Activated naive CD8-positive, alpha-beta T cell treated with anti-CD3 and anti-CD28 coated beads, Interleukin-2, amount 50 U/mL, for 24 hours (primary cell): ENCODE results near the gene FGGY.
"Not testable (repeated sequence)": the region's sequence is repeated elsewhere in the genome, so short reads cannot be mapped to it uniquely, and the experiment has no call there.

Experiments used
- ATAC-seq: fragments of 150-1000 bp; cut with Tn5 transposase; one replicate; pipeline ENCODE4 v1.10.0; 2021
- DNase-seq: peaks from one replicate; pipeline ENCODE4 v3.0.0; 2021
- H3K27ac Mint-ChIP-seq: one replicate; pipeline ENCODE4 v1.8.0; 2021; ENCODE audit warnings: mild to moderate bottlenecking, mixed read lengths
- H3K27me3 Mint-ChIP-seq: one replicate; pipeline ENCODE4 v1.8.0; 2021; ENCODE audit warnings: mixed read lengths
- H3K36me3 Mint-ChIP-seq: one replicate; pipeline ENCODE4 v1.8.0; 2021; ENCODE audit warnings: low read depth, mixed read lengths
- H3K4me1 Mint-ChIP-seq: one replicate; pipeline ENCODE4 v1.8.0; 2021; ENCODE audit warnings: mixed read lengths
- H3K4me3 Mint-ChIP-seq: one replicate; pipeline ENCODE4 v1.8.0; 2021; ENCODE audit warnings: mild to moderate bottlenecking, moderate library complexity, mixed read lengths
- H3K9me3 Mint-ChIP-seq: one replicate; pipeline ENCODE4 v1.8.0; 2021; ENCODE audit warnings: mixed read lengths

Gene FGGY

GRCh38 chr1:59596432-59596831 is 299.5 kb downstream of the FGGY start:
- DNase-seq (no peak), ATAC-seq (no peak)
- H3K9me3 Mint-ChIP-seq, result no peaks in the 10 kb centered on the region
- no peak overlapping the region for H3K27ac Mint-ChIP-seq
- H3K4me3 Mint-ChIP-seq, result no peak overlapping the region
- peaks cover 3% of the 10 kb centered on the region for H3K4me1 Mint-ChIP-seq
- H3K27me3 Mint-ChIP-seq, result no peaks in the 10 kb centered on the region
- no peaks in the 10 kb centered on the region for H3K36me3 Mint-ChIP-seq

GRCh38 chr1:59596956-59597355 is 300.1 kb downstream of the FGGY start:
- no peak for DNase-seq
- Mint-ChIP-seq H3K9me3 (no peaks in the 10 kb centered on the region), H3K27me3 (no peaks in the 10 kb centered on the region), H3K27ac (no peak overlapping the region), H3K36me3 (no peaks in the 10 kb centered on the region), H3K4me3 (no peak overlapping the region), H3K4me1 (peaks cover 3% of the 10 kb centered on the region)
- ATAC-seq, result no peak

- no peaks in the 10 kb centered on the region for H3K9me3 Mint-ChIP-seq
- no peaks in the 10 kb centered on the region for H3K36me3 Mint-ChIP-seq
- H3K27me3 Mint-ChIP-seq, result no peaks in the 10 kb centered on the region
- no peak for ATAC-seq
- DNase-seq, result no peak
- no peak overlapping the region for H3K27ac Mint-ChIP-seq
- no peak overlapping the region for H3K4me3 Mint-ChIP-seq
- peaks cover 3% of the 10 kb centered on the region for H3K4me1 Mint-ChIP-seq
These were observed 300.7 kb downstream of the FGGY start for GRCh38 chr1:59597420-59598119.

GRCh38 chr1:59598120-59598440 is 301.2 kb downstream of the FGGY start:
- Mint-ChIP-seq H3K27me3 (no peaks in the 10 kb centered on the region), H3K27ac (no peak overlapping the region), H3K9me3 (no peaks in the 10 kb centered on the region), H3K4me1 (peaks cover 3% of the 10 kb centered on the region), H3K36me3 (no peaks in the 10 kb centered on the region), H3K4me3 (no peak overlapping the region)
- DNase-seq, result no peak
- ATAC-seq, result no peak

- Mint-ChIP-seq H3K36me3 (no peaks in the 10 kb centered on the region), H3K27ac (no peak overlapping the region), H3K9me3 (no peaks in the 10 kb centered on the region), H3K4me3 (no peak overlapping the region), H3K4me1 (peaks cover 3% of the 10 kb centered on the region), H3K27me3 (no peaks in the 10 kb centered on the region)
- ATAC-seq, result no peak
- no peak for DNase-seq
These were observed 304.1 kb downstream of the FGGY start for GRCh38 chr1:59601041-59601441.

GRCh38 chr1:59601811-59602210 is 304.9 kb downstream of the FGGY start:
- Mint-ChIP-seq H3K27me3 (no peaks in the 10 kb centered on the region), H3K9me3 (no peaks in the 10 kb centered on the region), H3K4me1 (no peaks in the 10 kb centered on the region), H3K4me3 (no peak overlapping the region), H3K36me3 (no peaks in the 10 kb centered on the region), H3K27ac (no peak overlapping the region)
- ATAC-seq (no peak), DNase-seq (no peak)

GRCh38 chr1:59604191-59604590 is 307.3 kb downstream of the FGGY start:
- Mint-ChIP-seq H3K4me1 (no peaks in the 10 kb centered on the region), H3K9me3 (peaks cover 5% of the 10 kb centered on the region), H3K4me3 (no peak overlapping the region), H3K36me3 (peaks cover 16% of the 10 kb centered on the region), H3K27ac (no peak overlapping the region), H3K27me3 (no peaks in the 10 kb centered on the region)
- DNase-seq (no peak), ATAC-seq (no peak)

- H3K9me3 Mint-ChIP-seq, result peaks cover 5% of the 10 kb centered on the region
- no peak overlapping the region for H3K27ac Mint-ChIP-seq
- no peak for ATAC-seq
- DNase-seq, result no peak
- no peaks in the 10 kb centered on the region for H3K4me1 Mint-ChIP-seq
- no peak overlapping the region for H3K4me3 Mint-ChIP-seq
- no peaks in the 10 kb centered on the region for H3K27me3 Mint-ChIP-seq
- peaks cover 25% of the 10 kb centered on the region for H3K36me3 Mint-ChIP-seq
These were observed 308.3 kb downstream of the FGGY start for GRCh38 chr1:59605184-59605583.

- Mint-ChIP-seq H3K36me3 (peaks cover 25% of the 10 kb centered on the region), H3K4me3 (no peak overlapping the region), H3K27me3 (no peaks in the 10 kb centered on the region), H3K9me3 (peaks cover 5% of the 10 kb centered on the region), H3K4me1 (no peaks in the 10 kb centered on the region), H3K27ac (no peak overlapping the region)
- no peak for DNase-seq
- ATAC-seq, result no peak
These were observed 308.9 kb downstream of the FGGY start for GRCh38 chr1:59605761-59606160.

- DNase-seq (no peak), ATAC-seq (no peak)
- Mint-ChIP-seq H3K36me3 (peaks cover 25% of the 10 kb centered on the region), H3K4me1 (no peaks in the 10 kb centered on the region), H3K4me3 (no peak overlapping the region), H3K9me3 (peaks cover 9% of the 10 kb centered on the region), H3K27ac (no peak overlapping the region), H3K27me3 (no peaks in the 10 kb centered on the region)
These were observed 312.4 kb downstream of the FGGY start for GRCh38 chr1:59609245-59609644.

GRCh38 chr1:59610499-59610898 is 313.6 kb downstream of the FGGY start:
- not testable (repeated sequence) for ATAC-seq, H3K4me3 Mint-ChIP-seq, DNase-seq, H3K4me1 Mint-ChIP-seq, H3K9me3 Mint-ChIP-seq, H3K27me3 Mint-ChIP-seq, H3K27ac Mint-ChIP-seq
- peaks cover 25% of the 10 kb centered on the region for H3K36me3 Mint-ChIP-seq

GRCh38 chr1:59617434-59617833 is 320.5 kb downstream of the FGGY start:
- no peaks in the 10 kb centered on the region for H3K36me3 Mint-ChIP-seq

GRCh38 chr1:59619557-59619956 is 322.7 kb downstream of the FGGY start:
- H3K4me1 Mint-ChIP-seq, result no peaks in the 10 kb centered on the region

More at GRCh38 chr1:59617434-59617833, 320.5 kb downstream of the FGGY start:
- Mint-ChIP-seq H3K27me3 (no peaks in the 10 kb centered on the region), H3K4me3 (no peak overlapping the region), H3K4me1 (no peaks in the 10 kb centered on the region), H3K9me3 (peaks cover 4% of the 10 kb centered on the region), H3K27ac (no peak overlapping the region)
- DNase-seq (no peak), ATAC-seq (no peak)

GRCh38 chr1:59625384-59625783 is 328.5 kb downstream of the FGGY start:
- no peak overlapping the region for H3K27ac Mint-ChIP-seq
- no peaks in the 10 kb centered on the region for H3K9me3 Mint-ChIP-seq
- ATAC-seq (no peak), DNase-seq (no peak)
- H3K27me3 Mint-ChIP-seq, result no peaks in the 10 kb centered on the region
- H3K4me3 Mint-ChIP-seq, result no peak overlapping the region
- H3K4me1 Mint-ChIP-seq, result no peaks in the 10 kb centered on the region
- H3K36me3 Mint-ChIP-seq, result no peaks in the 10 kb centered on the region

More at GRCh38 chr1:59619557-59619956, 322.7 kb downstream of the FGGY start:
- H3K27ac Mint-ChIP-seq, result no peak overlapping the region
- no peaks in the 10 kb centered on the region for H3K27me3 Mint-ChIP-seq
- H3K4me3 Mint-ChIP-seq, result no peak overlapping the region
- ATAC-seq (no peak), DNase-seq (no peak)
- no peaks in the 10 kb centered on the region for H3K36me3 Mint-ChIP-seq
- no peaks in the 10 kb centered on the region for H3K9me3 Mint-ChIP-seq

- Mint-ChIP-seq H3K4me1 (no peaks in the 10 kb centered on the region), H3K9me3 (no peaks in the 10 kb centered on the region), H3K27ac (no peak overlapping the region)
These were observed 334.8 kb downstream of the FGGY start for GRCh38 chr1:59631561-59632255.

More at GRCh38 chr1:59631561-59632255, 334.8 kb downstream of the FGGY start:
- Mint-ChIP-seq H3K27me3 (no peaks in the 10 kb centered on the region), H3K4me3 (no peak overlapping the region), H3K36me3 (no peaks in the 10 kb centered on the region)
- DNase-seq (no peak), ATAC-seq (no peak)
